C4-2B (cell line): ENCODE measurements around the gene NLRP12.
A peak's percentile ranks its signal among the peaks of the same experiment; 100 is the strongest.

Source experiments
- H3K27ac ChIP-seq: fragments of 450-650 bp; 2 replicates; pipeline ENCODE4 v1.5.1; 2017
- CTCF ChIP-seq: fragments of 450-650 bp; conservative IDR thresholded peaks from 2 replicates; pipeline ENCODE4 v1.5.1; 2017; ENCODE audit warnings: mild to moderate bottlenecking
- ZFX ChIP-seq: fragments of 450-650 bp; IDR thresholded peaks from 2 replicates; pipeline ENCODE4 v1.6.1; 2017

Gene NLRP12

DNA sequence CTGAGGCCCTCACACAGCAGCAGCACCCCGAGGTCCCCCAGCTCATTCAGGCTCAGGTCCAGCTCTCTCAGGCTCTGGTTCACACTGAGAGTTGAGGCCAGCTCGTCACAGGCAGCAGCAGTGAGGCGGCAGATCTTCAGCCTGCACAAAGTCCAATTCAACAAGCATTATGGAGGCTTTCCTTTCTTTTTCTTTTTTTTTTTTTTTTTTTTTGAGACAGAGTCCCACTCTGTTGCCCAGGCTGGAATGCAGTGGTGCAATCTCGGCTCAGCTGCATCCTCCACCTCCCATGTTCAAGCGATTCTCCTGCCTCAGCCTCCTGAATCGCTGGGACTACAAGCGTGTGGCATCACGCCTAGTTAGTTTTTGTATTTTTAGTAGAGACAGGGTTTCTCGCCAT lies 22.9 kb downstream of the NLRP12 start:
- TF ChIP-seq ZFX (no peak), CTCF (no peak)
- H3K27ac ChIP-seq: no peak overlapping the region

DNA sequence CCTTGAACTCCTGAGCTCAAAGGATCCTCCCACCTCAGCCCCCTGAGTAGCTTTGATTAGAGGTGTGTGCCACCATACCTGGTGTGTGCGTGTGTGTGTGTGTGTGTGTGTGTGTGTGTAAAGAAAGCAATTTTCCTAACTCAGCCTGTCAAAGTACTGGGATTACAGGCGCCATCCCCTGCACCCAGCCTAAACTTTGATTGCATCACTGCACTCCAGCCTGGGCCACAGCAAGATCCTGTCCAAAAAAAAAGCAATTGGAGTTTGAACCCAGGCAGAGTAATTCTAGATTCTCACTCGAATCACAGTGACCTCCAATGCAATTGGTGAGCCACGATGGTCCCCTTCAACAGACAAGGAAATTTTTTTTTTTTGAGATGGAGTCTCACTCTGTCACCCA lies 29.1 kb downstream of the NLRP12 start:
- TF ChIP-seq CTCF (no peak), ZFX (no peak)
- H3K27ac ChIP-seq: no peak overlapping the region

- TF ChIP-seq ZFX (no peak), CTCF (peak; percentile 100)
- no peak overlapping the region for H3K27ac ChIP-seq
Measured at GRCh38 chr19:53792721-53793433, 31.2 kb downstream of the NLRP12 start.

GRCh38 chr19:53789708-53790678 lies 34.1 kb downstream of the NLRP12 start:
- H3K27ac ChIP-seq: no peak overlapping the region
- TF ChIP-seq ZFX (no peak), CTCF (no peak)

DNA sequence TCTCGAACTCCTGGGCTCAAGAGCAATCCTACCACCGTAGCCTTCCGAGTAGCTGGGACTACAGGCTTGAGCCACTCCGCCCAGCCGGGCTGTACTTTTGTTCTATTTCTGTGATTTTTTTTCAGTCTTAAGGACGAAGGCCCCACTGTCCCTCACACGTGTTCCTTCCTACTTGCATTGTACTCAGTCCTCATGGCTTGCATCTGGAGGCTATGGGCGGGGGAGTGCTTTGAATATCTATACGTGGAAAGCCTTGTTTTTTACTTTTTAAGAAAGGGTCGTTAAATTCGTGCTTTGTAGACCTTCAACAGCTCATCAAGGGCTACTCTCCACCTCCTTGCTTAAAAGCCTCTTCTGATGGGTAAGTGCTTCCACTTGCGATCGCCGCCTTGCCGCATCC lies 36.8 kb downstream of the NLRP12 start:
- no peak for TF ChIP-seq ZFX
- no peak overlapping the region for H3K27ac ChIP-seq

GRCh38 chr19:53786744-53787143 lies 37.4 kb downstream of the NLRP12 start:
- TF ChIP-seq CTCF (no peak), ZFX (no peak)
- H3K27ac ChIP-seq: no peak overlapping the region

- TF ChIP-seq CTCF (no peak), ZFX (no peak)
- H3K27ac ChIP-seq: no peak overlapping the region
Measured at GRCh38 chr19:53785196-53785889, 38.8 kb downstream of the NLRP12 start.
